H1 (cell line): ENCODE data around the gene TUBD1. TPM values are rescaled to one million over a fixed set of nuclear protein-coding genes. Genes with fewer than 3 reads are reported as not detected.

ENCODE experiments used
- CTCF ChIA-PET: fragments of 300-600 bp; sonication (Branson Sonifier 250); formaldehyde crosslinking; loops from one replicate; lab custom pipeline; 2021; ENCODE audit not compliant: partially characterized antibody; lab: Charles Lee
- POLR2A ChIA-PET: fragments of 300-600 bp; sonication (Branson Sonifier 250); formaldehyde crosslinking; loops from one replicate; lab custom pipeline; 2021; ENCODE audit warnings: inconsistent platforms; ENCODE audit not compliant: partially characterized antibody; lab: Charles Lee
- DNase-seq, 2 experiments: peaks; one replicate each; pipeline versions ENCODE4 v3.0.0 to v3.0.0-alpha.2; 2010 to 2022; ENCODE audit warnings: low spot score in 2 of 2, low read depth in 1 of 2, mixed read lengths in 1 of 2
- FAIRE-seq: peaks from 2 replicates; lab custom pipeline; 2011; peaks lifted over from hg19 to GRCh38; lab: Jason Lieb, UNC
- H2AFZ ChIP-seq: 2 replicates; pipeline ENCODE4 v1.8.1; 2012; ENCODE audit warnings: low read length, inconsistent platforms
- H2AK5ac ChIP-seq: 2 replicates; pipeline ENCODE4 v1.6.1; 2013; ENCODE audit warnings: low read depth, low read length
- H2BK120ac ChIP-seq: replicated peaks from 2 replicates; pipeline ENCODE3; 2013; ENCODE audit warnings: low read depth, low read length, inconsistent platforms
- H2BK12ac ChIP-seq: 2 replicates; pipeline ENCODE4 v1.6.1; 2013; ENCODE audit warnings: low read depth, low read length
- H2BK15ac ChIP-seq: 2 replicates; pipeline ENCODE4 v1.6.1; 2013; ENCODE audit warnings: low read length
- H2BK20ac ChIP-seq: 2 replicates; pipeline ENCODE4 v1.6.1; 2013; ENCODE audit warnings: low read length
- H2BK5ac ChIP-seq: 2 replicates; pipeline ENCODE4 v1.6.1; 2013; ENCODE audit warnings: low read depth, low read length
- H3K14ac ChIP-seq: 2 replicates; pipeline ENCODE4 v1.6.1; 2013; ENCODE audit warnings: inconsistent platforms; ENCODE audit not compliant: insufficient read length
- H3K18ac ChIP-seq: 2 replicates; pipeline ENCODE4 v1.6.1; 2013; ENCODE audit warnings: low read length; ENCODE audit errors: extremely low read depth
- H3K23ac ChIP-seq: 2 replicates; pipeline ENCODE4 v1.6.1; 2013; ENCODE audit warnings: inconsistent platforms; ENCODE audit not compliant: insufficient read length
- H3K23me2 ChIP-seq: 2 replicates; pipeline ENCODE4 v1.6.1; 2013; ENCODE audit warnings: low read depth, low read length
- H3K27ac ChIP-seq: 2 replicates; pipeline ENCODE4 v1.6.1; 2011; ENCODE audit warnings: low read depth, low read length, inconsistent platforms
- H3K27me3 ChIP-seq, 4 experiments: replicated peaks in 1 of 4; 1 replicate in 1 of 4; 2 replicates in 3 of 4; pipeline versions ENCODE4 v1.6.1 to v1.8.1; 2011 to 2013; ENCODE audit warnings: low read length in 3 of 4, mild to moderate bottlenecking in 3 of 4, inconsistent platforms in 2 of 4, mixed read lengths in 2 of 4, moderate library complexity in 1 of 4; ENCODE audit not compliant: control insufficient read depth in 3 of 4, insufficient read depth in 3 of 4; ENCODE audit errors: extremely low read depth in 1 of 4
- H3K36me3 ChIP-seq, 4 experiments: 2 replicates each; pipeline versions ENCODE4 v1.6.1 to v1.8.1; 2011 to 2013; ENCODE audit warnings: mild to moderate bottlenecking in 4 of 4, low read length in 3 of 4, moderate library complexity in 2 of 4, control low read depth in 1 of 4, inconsistent platforms in 1 of 4; ENCODE audit not compliant: insufficient read depth in 4 of 4, control insufficient read depth in 2 of 4
- H3K4ac ChIP-seq: replicated peaks from 2 replicates; pipeline ENCODE3; 2013; ENCODE audit warnings: low read length, low read depth, mixed read lengths, inconsistent platforms; ENCODE audit not compliant: insufficient read length
- H3K4me1 ChIP-seq, 4 experiments: replicated peaks in 1 of 4; 1 replicate in 1 of 4; 2 replicates in 3 of 4; pipeline versions ENCODE4 v1.6.1 to v1.8.1; 2011 to 2013; ENCODE audit warnings: low read length in 3 of 4, inconsistent platforms in 2 of 4, mixed read lengths in 1 of 4; ENCODE audit not compliant: insufficient read depth in 4 of 4, control insufficient read depth in 3 of 4
- H3K4me2 ChIP-seq, 2 experiments: 2 replicates each; pipeline versions ENCODE4 v1.6.1 to v1.8.1; 2011 to 2013; ENCODE audit warnings: low read depth in 2 of 2, low read length in 2 of 2, control low read depth in 1 of 2, inconsistent platforms in 1 of 2, mild to moderate bottlenecking in 1 of 2; ENCODE audit not compliant: insufficient read depth in 1 of 2
- H3K4me3 ChIP-seq, 4 experiments: fragments of 200-600, 300-600 bp in 1 of 4; sonication (generic), shearing (Covaris generic), sonication (Bioruptor Twin) in 1 of 4; 2 replicates each; pipeline versions ENCODE4 v1.5.1 to v1.8.1; 2011 to 2016; ENCODE audit warnings: low read length in 4 of 4, low read depth in 3 of 4, control low read depth in 2 of 4, inconsistent platforms in 2 of 4, mild to moderate bottlenecking in 2 of 4, mixed read lengths in 1 of 4, moderate library complexity in 1 of 4; ENCODE audit not compliant: insufficient read depth in 2 of 4; ENCODE audit errors: extremely low read depth in 1 of 4
- H3K56ac ChIP-seq: replicated peaks from 2 replicates; pipeline ENCODE3; 2013; ENCODE audit warnings: low read depth, mild to moderate bottlenecking, mixed read lengths, low read length, inconsistent platforms; ENCODE audit not compliant: insufficient read length
- H3K79me1 ChIP-seq: 2 replicates; pipeline ENCODE4 v1.6.1; 2013; ENCODE audit warnings: low read depth, low read length, control low read depth
- H3K79me2 ChIP-seq, 2 experiments: 2 replicates each; pipeline versions ENCODE4 v1.6.1 to v1.8.1; 2012 to 2013; ENCODE audit warnings: low read length in 2 of 2, mild to moderate bottlenecking in 2 of 2, inconsistent platforms in 1 of 2; ENCODE audit not compliant: insufficient read depth in 2 of 2, control insufficient read depth in 1 of 2
- H3K9ac ChIP-seq, 4 experiments: replicated peaks in 1 of 4; 1 replicate in 1 of 4; 2 replicates in 3 of 4; pipeline versions ENCODE4 v1.6.1 to v1.8.1; 2011 to 2013; ENCODE audit warnings: low read depth in 3 of 4, low read length in 3 of 4, control low read depth in 2 of 4, mild to moderate bottlenecking in 2 of 4, moderate library complexity in 2 of 4, inconsistent platforms in 1 of 4; ENCODE audit errors: extremely low read depth in 1 of 4
- H3K9me3 ChIP-seq, 2 experiments: 2 replicates each; pipeline versions ENCODE4 v1.6.1 to v1.8.1; 2012 to 2013; ENCODE audit warnings: mild to moderate bottlenecking in 2 of 2, moderate library complexity in 2 of 2, control low read depth in 1 of 2, inconsistent platforms in 1 of 2, low read depth in 1 of 2, low read length in 1 of 2, mixed read lengths in 1 of 2; ENCODE audit not compliant: insufficient read depth in 2 of 2
- H4K20me1 ChIP-seq, 2 experiments: replicated peaks in 1 of 2; 2 replicates each; pipeline versions ENCODE3 to v1.8.1; 2011 to 2013; ENCODE audit warnings: inconsistent platforms in 2 of 2, low read length in 2 of 2, mild to moderate bottlenecking in 1 of 2; ENCODE audit not compliant: insufficient read depth in 2 of 2, control insufficient read depth in 1 of 2
- H4K5ac ChIP-seq: 2 replicates; pipeline ENCODE4 v1.6.1; 2013; ENCODE audit warnings: low read length, low read depth, mixed read lengths, inconsistent platforms; ENCODE audit not compliant: insufficient read length
- H4K8ac ChIP-seq: 2 replicates; pipeline ENCODE4 v1.8.0; 2013; ENCODE audit warnings: mild to moderate bottlenecking, moderate library complexity, low read length, inconsistent platforms; ENCODE audit not compliant: insufficient read depth; ENCODE audit errors: extremely low read depth
- H4K91ac ChIP-seq: replicated peaks from 2 replicates; pipeline ENCODE3; 2013; ENCODE audit warnings: low read length, mixed read lengths, inconsistent platforms; ENCODE audit not compliant: insufficient read length
- BACH1 ChIP-seq: IDR thresholded peaks from 2 replicates; pipeline ENCODE4 v1.6.1; 2012; ENCODE audit warnings: low read length, improper control_type of control experiment
- BRCA1 ChIP-seq: IDR thresholded peaks from 2 replicates; pipeline ENCODE4 v1.6.1; 2012; ENCODE audit warnings: low read depth, low read length, improper control_type of control experiment
- CEBPB ChIP-seq: IDR thresholded peaks from 2 replicates; pipeline ENCODE4 v1.6.1; 2012; ENCODE audit warnings: low read depth, low read length
- CREB1 ChIP-seq: IDR thresholded peaks from 2 replicates; pipeline ENCODE4 v1.6.1; 2012; ENCODE audit warnings: inconsistent platforms
- EGR1 ChIP-seq: IDR thresholded peaks from 2 replicates; pipeline ENCODE4 v1.6.1; 2011; ENCODE audit warnings: low read depth, low read length, borderline replicate concordance
- JUND ChIP-seq: IDR thresholded peaks from 2 replicates; pipeline ENCODE4 v1.6.1; 2011; ENCODE audit warnings: mild to moderate bottlenecking, improper control_type of control experiment, low read length
- KDM5A ChIP-seq: fragments of 200-600 bp; IDR thresholded peaks from 2 replicates; pipeline ENCODE4 v1.7.1; 2012; ENCODE audit warnings: mild to moderate bottlenecking, low read length, inconsistent platforms, mixed read lengths
- POU5F1 ChIP-seq: IDR thresholded peaks from 2 replicates; pipeline ENCODE4 v1.6.1; 2011; ENCODE audit warnings: low read depth, mild to moderate bottlenecking, low read length, moderate library complexity
- RNF2 ChIP-seq: fragments of 200-900, 300-1000 bp; sonication (generic); IDR thresholded peaks from 2 replicates; pipeline ENCODE4 v1.7.1; 2016; ENCODE audit warnings: borderline replicate concordance, low read depth, mild to moderate bottlenecking, antibody characterized with exemption, low read length; ENCODE audit not compliant: poor library complexity, severe bottlenecking; ENCODE audit errors: missing control alignments
- SIX5 ChIP-seq: IDR thresholded peaks from 2 replicates; pipeline ENCODE4 v1.6.1; 2011; ENCODE audit warnings: mild to moderate bottlenecking, low read depth, low read length
- WGBS, 2 experiments: shearing (Covaris generic) in 1 of 2; methylation state at CpG; one replicate each; pipeline versions ENCODE4 v1.1.6 to v1.1.7; 2013 to 2015; ENCODE audit warnings: low lambda C conversion rate in 2 of 2, mixed read lengths in 2 of 2, inconsistent platforms in 1 of 2, low coverage in 1 of 2, missing lambda C conversion rate in 1 of 2; ENCODE audit not compliant: insufficient replicate concordance in 2 of 2, insufficient coverage in 1 of 2, insufficient read length in 1 of 2; ENCODE audit errors: extremely low coverage in 1 of 2, missing lambda C conversion rate in 1 of 2; 5-methylcytosine and 5-hydroxymethylcytosine counted together
- polyA plus RNA-seq, 7 experiments: library from polyadenylated mRNA; depleted of rRNA in 3 of 7; stranded (reverse) in 5 of 7; unstranded in 2 of 7; fragments of >200 nt in 5 of 7; fragments of 200-250 nt in 2 of 7; gene quantifications; 1 replicate in 5 of 7; 2 replicates in 1 of 7; 4 replicates in 1 of 7; pipeline versions ENCODE4 v1.2.1 to v1.2.3, GENCODE V29; 2011 to 2013; ENCODE audit warnings: missing spikeins in 2 of 7, mixed read lengths in 2 of 7
- total RNA-seq: library from RNA; stranded (reverse); fragmentation: NEBNext Ultra II Directional; extraction: Animal tissue kit (Norgen Biotek cat#: 25700); gene quantifications from 2 replicates; pipeline ENCODE4 v1.2.1, GENCODE V29; 2021
- TF ChIP-seq, protein P1 (sequence below): IDR thresholded peaks from 2 replicates; pipeline ENCODE4 v1.6.1; 2012; ENCODE audit warnings: inconsistent platforms

TUBD1 gene
- total and polyA plus RNA-seq, 2 of the 8 experiments (the other 6 are each of a cell fraction or from before 2014, with no cell fraction given): 9.1 to 17.5 TPM

DNA sequence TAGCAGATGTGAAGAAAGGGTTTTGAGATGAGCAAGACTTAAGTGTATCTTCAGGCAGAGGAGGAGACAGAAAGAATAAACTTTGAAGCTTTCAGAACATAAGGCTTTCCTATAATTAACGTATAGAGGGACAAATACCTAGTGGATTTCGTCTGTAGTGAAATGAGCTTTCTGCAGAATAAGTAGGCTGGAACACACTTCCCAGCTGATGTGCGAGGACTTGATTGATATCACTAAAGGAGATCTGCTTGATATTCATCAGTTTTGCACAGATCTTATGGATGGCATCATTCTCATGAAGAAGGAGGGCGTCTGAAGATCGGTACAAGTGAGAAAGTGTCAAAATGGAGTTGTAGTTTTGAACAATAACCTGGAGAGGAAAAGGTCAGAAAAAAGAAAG lies 14.8 kb downstream of the TUBD1 start:
- Histone ChIP-seq H3K18ac (no peak overlapping the region), H3K4me1 (no peaks in the 10 kb centered on the region), H3K27ac (no peak overlapping the region), H2BK120ac (no peak overlapping the region), H3K9me3 (no peaks in the 10 kb centered on the region; a peak in 1 of 4 replicates), H3K9ac (no peak overlapping the region), H2AK5ac (no peak overlapping the region), H3K23me2 (no peaks in the 10 kb centered on the region), H3K4me2 (no peak overlapping the region), H4K8ac (no peak overlapping the region), H3K23ac (no peak overlapping the region), H3K14ac (no peak overlapping the region), H3K79me1 (no peaks in the 10 kb centered on the region), H4K5ac (no peak overlapping the region), H3K4me3 (no peak overlapping the region), H3K4ac (no peak overlapping the region), H3K56ac (no peak overlapping the region), H2BK5ac (no peak overlapping the region), H2BK15ac (no peak overlapping the region), H2BK12ac (no peak overlapping the region), H2BK20ac (no peak overlapping the region), H3K36me3 (peaks cover 3 to 24% (median 10%) of the 10 kb centered on the region in 4 experiments; a peak in 6 of 8 replicates), H2AFZ (no peak overlapping the region), H3K27me3 (no peaks in the 10 kb centered on the region), H4K91ac (no peak overlapping the region), H3K79me2 (no peaks in the 10 kb centered on the region), H4K20me1 (no peaks in the 10 kb centered on the region)
- POLR2A ChIA-PET: interaction anchor here (0.8 to 1.5 kb wide), 6 partner anchors 9 to 118 kb away, joined by 3 to 5 read pairs (median 3); partner anchors contain the start of genes RPS6KB1 and TUBD1
- no peak for DNase-seq
- CTCF ChIA-PET: interaction anchor here (0.8 kb wide), 1 partner anchor 11 kb away, joined by 5 read pairs; no protein-coding TSS in a partner anchor
- FAIRE-seq: no peak
- WGBS, 2 experiments: 87% methylated on average over 5 of the region's 5 CpGs; no CpG with 5 or more reads in 1 of the 2 experiments
- TF ChIP-seq, protein P1, sequence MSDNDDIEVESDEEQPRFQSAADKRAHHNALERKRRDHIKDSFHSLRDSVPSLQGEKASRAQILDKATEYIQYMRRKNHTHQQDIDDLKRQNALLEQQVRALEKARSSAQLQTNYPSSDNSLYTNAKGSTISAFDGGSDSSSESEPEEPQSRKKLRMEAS: no peak
- TF ChIP-seq CREB1 (no peak), RNF2 (no peak), BACH1 (no peak), POU5F1 (no peak), SIX5 (no peak), KDM5A (no peak), JUND (no peak), CEBPB (no peak), BRCA1 (no peak), EGR1 (no peak)
